Endothelial cell of umbilical vein (primary cell): ENCODE data around the gene FAM204A.

Experiments
- CTCF ChIP-seq, 2 donors: IDR thresholded peaks; 1 replicate in 1 of 2; 2 replicates in 1 of 2; pipeline ENCODE4 v1.5.1; 2011; ENCODE audit warnings: low read length in 2 of 2, mild to moderate bottlenecking in 2 of 2, moderate library complexity in 2 of 2, control low read depth in 1 of 2, inconsistent platforms in 1 of 2, low read depth in 1 of 2; ENCODE audit not compliant: insufficient read depth in 1 of 2; ENCODE audit errors: extremely low read depth in 1 of 2
- EZH2 ChIP-seq: IDR thresholded peaks from 2 replicates; pipeline ENCODE4 v1.6.1; 2012; ENCODE audit warnings: borderline replicate concordance, low read depth, mild to moderate bottlenecking, moderate library complexity, low read length, inconsistent platforms; ENCODE audit not compliant: severe bottlenecking
- FOS ChIP-seq: IDR thresholded peaks from 2 replicates; pipeline ENCODE4 v1.6.1; 2011; ENCODE audit warnings: mild to moderate bottlenecking, low read length, moderate library complexity, borderline replicate concordance; ENCODE audit not compliant: insufficient read depth
- POLR2A ChIP-seq: IDR thresholded peaks from 2 replicates; pipeline ENCODE4 v1.6.1; 2012; ENCODE audit warnings: low read depth, mild to moderate bottlenecking, control low read depth, low read length

- TF ChIP-seq CTCF (IDR thresholded peaks at IDR 0.05; ENCODE audit: extremely low read depth in 1 of 2, insufficient read depth in 1 of 2, low read depth in 1 of 2, low read length in 2 of 2) (no peak), POLR2A (no peak), EZH2 (no peak), FOS (no peak)
Measured at GRCh38 chr10:118365702-118366101, 23.6 kb upstream of the FAM204A start.
